ENCODE results near the gene SMYD1. TPM values are rescaled to one million over a fixed set of nuclear protein-coding genes. Genes with fewer than 3 reads are reported as not detected.

SMYD1 gene
- polyA plus RNA-seq, 3 donors = not detected

- Histone ChIP-seq H3K36me3 (replicated peaks in 1 of 2; ENCODE audit: control insufficient read depth in 1 of 2, insufficient read depth in 2 of 2, low read length in 2 of 2) (no peaks in the 10 kb centered on the region), H3K27ac (ENCODE audit: low read depth in 1 of 2, low read length in 2 of 2) (no peak overlapping the region), H3K9ac (ENCODE audit: insufficient read depth, low read length, poor library complexity, severe bottlenecking) (no peak overlapping the region), H3K79me2 (ENCODE audit: insufficient read depth, low read length) (no peaks in the 10 kb centered on the region), H3K4me3 (replicated peaks in 1 of 3; ENCODE audit: low read depth in 2 of 3, low read length in 3 of 3) (no peak overlapping the region), H3K9me3 (replicated peaks in 1 of 2; ENCODE audit: control insufficient read depth in 1 of 2, insufficient read depth in 1 of 2, low read length in 2 of 2) (no peaks in the 10 kb centered on the region), H4K20me1 (ENCODE audit: insufficient read depth, low read length) (no peaks in the 10 kb centered on the region), H3K27me3 (ENCODE audit: control insufficient read depth in 2 of 2, insufficient read depth in 2 of 2, low read length in 2 of 2) (no peaks in the 10 kb centered on the region), H2AFZ (ENCODE audit: insufficient read depth, low read depth, low read length, poor library complexity, severe bottlenecking) (no peak overlapping the region), H3K4me2 (replicated peaks; ENCODE audit: extremely low read depth, low read length, poor library complexity, severe bottlenecking) (no peak overlapping the region), H3K4me1 (ENCODE audit: control insufficient read depth in 1 of 2, insufficient read depth in 2 of 2, low read length in 2 of 2) (no peaks in the 10 kb centered on the region)
- no peak for DNase-seq
- TF ChIP-seq CTCF (IDR thresholded peaks at IDR 0.05) = no peak
- no peak overlapping the region for H3K4me3 Mint-ChIP-seq
- H3K27ac Mint-ChIP-seq = no peak overlapping the region
- H3K36me3 Mint-ChIP-seq = no peaks in the 10 kb centered on the region
- peaks cover 0 to 4% (median 3%) of the 10 kb centered on the region in 3 donors for H3K27me3 Mint-ChIP-seq (ENCODE audit: low read depth in 3 of 3)
- H3K4me1 Mint-ChIP-seq = no peaks in the 10 kb centered on the region
- WGBS (ENCODE audit: insufficient coverage) = 57% methylated on average over 1 of the region's 2 CpGs
- peaks cover 0 to 7% (median 1%) of the 10 kb centered on the region in 7 donors for H3K9me3 Mint-ChIP-seq
- intact Hi-C loops (cut with micrococcal nuclease) = no loop called here
These were observed 43.2 kb downstream of the SMYD1 start for GRCh38 chr2:88110830-88111229.

- no peak overlapping the region for H3K4me3 Mint-ChIP-seq
- Histone ChIP-seq H3K9me3 (replicated peaks in 1 of 2; ENCODE audit: control insufficient read depth in 1 of 2, insufficient read depth in 1 of 2, low read length in 2 of 2) (no peaks in the 10 kb centered on the region), H3K27ac (ENCODE audit: low read depth in 1 of 2, low read length in 2 of 2) (no peak overlapping the region), H3K79me2 (ENCODE audit: insufficient read depth, low read length) (no peaks in the 10 kb centered on the region), H3K27me3 (ENCODE audit: control insufficient read depth in 2 of 2, insufficient read depth in 2 of 2, low read length in 2 of 2) (no peaks in the 10 kb centered on the region), H3K9ac (ENCODE audit: insufficient read depth, low read length, poor library complexity, severe bottlenecking) (no peak overlapping the region), H3K4me3 (replicated peaks in 1 of 3; ENCODE audit: low read depth in 2 of 3, low read length in 3 of 3) (no peak overlapping the region), H3K4me2 (replicated peaks; ENCODE audit: extremely low read depth, low read length, poor library complexity, severe bottlenecking) (no peak overlapping the region), H3K4me1 (ENCODE audit: control insufficient read depth in 1 of 2, insufficient read depth in 2 of 2, low read length in 2 of 2) (no peaks in the 10 kb centered on the region), H2AFZ (ENCODE audit: insufficient read depth, low read depth, low read length, poor library complexity, severe bottlenecking) (no peak overlapping the region), H4K20me1 (ENCODE audit: insufficient read depth, low read length) (no peaks in the 10 kb centered on the region), H3K36me3 (replicated peaks in 1 of 2; ENCODE audit: control insufficient read depth in 1 of 2, insufficient read depth in 2 of 2, low read length in 2 of 2) (no peaks in the 10 kb centered on the region)
- peaks cover 2 to 7% (median 4%) of the 10 kb centered on the region in 3 donors for H3K27me3 Mint-ChIP-seq (ENCODE audit: low read depth in 3 of 3)
- DNase-seq = no peak
- no peak overlapping the region for H3K27ac Mint-ChIP-seq
- no peaks in the 10 kb centered on the region for H3K4me1 Mint-ChIP-seq
- no CpG with 5 or more reads among the region's 2 CpGs for WGBS (ENCODE audit: insufficient coverage)
- peaks cover 0 to 5% (median 0%) of the 10 kb centered on the region in 7 donors for H3K9me3 Mint-ChIP-seq
- TF ChIP-seq CTCF (IDR thresholded peaks at IDR 0.05) = no peak
- no peaks in the 10 kb centered on the region for H3K36me3 Mint-ChIP-seq
- intact Hi-C loops (cut with micrococcal nuclease) = no loop called here
These were observed 45.4 kb downstream of the SMYD1 start for GRCh38 chr2:88113069-88113468.

Measured in CD14-positive monocyte (primary cell).